Stomach (tissue), 4 donors: ENCODE results near the gene KDM8.

ENCODE experiments used
- POLR2A ChIP-seq, 4 donors: fragments of 450-650 bp; IDR thresholded peaks; one replicate each; pipeline ENCODE4 v1.6.1; 2016; ENCODE audit warnings: antibody characterized with exemption in 4 of 4, control low read depth in 2 of 4, mild to moderate bottlenecking in 1 of 4, moderate library complexity in 1 of 4
- TF ChIP-seq, protein P1 (sequence below), 7 experiments: fragments of 450-650 bp in 4 of 7; fragments of 200-600 bp in 3 of 7; sonication (generic) in 3 of 7; IDR thresholded peaks; one replicate each; pipeline ENCODE4 v1.5.1; 2016 to 2019; ENCODE audit warnings: antibody characterized with exemption in 7 of 7, control low read depth in 2 of 7, mild to moderate bottlenecking in 1 of 7

DNA sequence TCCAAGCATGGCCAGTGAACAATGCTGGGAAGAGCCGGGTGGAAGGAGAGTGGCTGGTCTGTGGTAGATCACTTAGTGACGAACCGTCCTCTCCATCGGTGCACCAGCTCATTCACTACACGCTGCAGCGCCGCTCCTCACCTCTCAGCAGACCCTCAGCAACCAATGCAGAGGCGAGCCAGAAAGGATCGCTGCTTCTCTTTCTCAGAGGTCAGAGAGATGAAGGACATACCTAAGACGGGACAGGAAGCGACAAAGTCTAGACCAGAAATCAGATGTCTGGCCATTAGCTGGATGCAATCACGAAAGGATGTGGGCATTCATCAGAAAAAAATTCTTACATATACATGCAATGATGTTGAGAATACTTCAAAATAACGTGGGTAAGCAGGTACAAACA is 38.3 kb downstream of the KDM8 start:
- TF ChIP-seq POLR2A (IDR thresholded peaks at IDR 0.05) = no peak
- TF ChIP-seq, protein P1, sequence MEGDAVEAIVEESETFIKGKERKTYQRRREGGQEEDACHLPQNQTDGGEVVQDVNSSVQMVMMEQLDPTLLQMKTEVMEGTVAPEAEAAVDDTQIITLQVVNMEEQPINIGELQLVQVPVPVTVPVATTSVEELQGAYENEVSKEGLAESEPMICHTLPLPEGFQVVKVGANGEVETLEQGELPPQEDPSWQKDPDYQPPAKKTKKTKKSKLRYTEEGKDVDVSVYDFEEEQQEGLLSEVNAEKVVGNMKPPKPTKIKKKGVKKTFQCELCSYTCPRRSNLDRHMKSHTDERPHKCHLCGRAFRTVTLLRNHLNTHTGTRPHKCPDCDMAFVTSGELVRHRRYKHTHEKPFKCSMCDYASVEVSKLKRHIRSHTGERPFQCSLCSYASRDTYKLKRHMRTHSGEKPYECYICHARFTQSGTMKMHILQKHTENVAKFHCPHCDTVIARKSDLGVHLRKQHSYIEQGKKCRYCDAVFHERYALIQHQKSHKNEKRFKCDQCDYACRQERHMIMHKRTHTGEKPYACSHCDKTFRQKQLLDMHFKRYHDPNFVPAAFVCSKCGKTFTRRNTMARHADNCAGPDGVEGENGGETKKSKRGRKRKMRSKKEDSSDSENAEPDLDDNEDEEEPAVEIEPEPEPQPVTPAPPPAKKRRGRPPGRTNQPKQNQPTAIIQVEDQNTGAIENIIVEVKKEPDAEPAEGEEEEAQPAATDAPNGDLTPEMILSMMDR (IDR thresholded peaks at IDR 0.05) = no peak
